ENCODE measurements around the gene PLCB1.

Gene PLCB1

GRCh38 chr20:8213270-8213669 is 81.2 kb downstream of the PLCB1 start:
- DNase-seq: no peak

- DNase-seq: no peak
Observed at GRCh38 chr20:8213831-8214587, 81.9 kb downstream of the PLCB1 start.

GRCh38 chr20:8215361-8215781 is 83.3 kb downstream of the PLCB1 start:
- DNase-seq: no peak

GRCh38 chr20:8216375-8217200 is 84.5 kb downstream of the PLCB1 start:
- DNase-seq: no peak

GRCh38 chr20:8218861-8219260 is 86.8 kb downstream of the PLCB1 start:
- DNase-seq: no peak

GRCh38 chr20:8219403-8219802 is 87.3 kb downstream of the PLCB1 start:
- DNase-seq: no peak

- DNase-seq: no peak
Observed at GRCh38 chr20:8220716-8221115, 88.7 kb downstream of the PLCB1 start.

- no peak for DNase-seq
Observed at GRCh38 chr20:8221887-8222419, 89.9 kb downstream of the PLCB1 start.

- no peak for DNase-seq
Observed at GRCh38 chr20:8223091-8223870, 91.2 kb downstream of the PLCB1 start.

GRCh38 chr20:8225658-8226057 is 93.6 kb downstream of the PLCB1 start:
- DNase-seq: no peak

- DNase-seq: no peak
Observed at GRCh38 chr20:8226106-8226505, 94.0 kb downstream of the PLCB1 start.

GRCh38 chr20:8227293-8227692 is 95.2 kb downstream of the PLCB1 start:
- DNase-seq: no peak

- DNase-seq: no peak
Observed at GRCh38 chr20:8228315-8228714, 96.2 kb downstream of the PLCB1 start.

GRCh38 chr20:8229090-8229489 is 97.0 kb downstream of the PLCB1 start:
- no peak for DNase-seq

GRCh38 chr20:8231038-8231437 is 99.0 kb downstream of the PLCB1 start:
- no peak for DNase-seq

- DNase-seq: no peak
Observed at GRCh38 chr20:8232332-8232731, 100.3 kb downstream of the PLCB1 start.

- DNase-seq: no peak
Observed at GRCh38 chr20:8234580-8234979, 102.5 kb downstream of the PLCB1 start.

- no peak for DNase-seq
Observed at GRCh38 chr20:8242066-8242465, 110.0 kb downstream of the PLCB1 start.

GRCh38 chr20:8242827-8243724 is 111.0 kb downstream of the PLCB1 start:
- no peak for DNase-seq

GRCh38 chr20:8244637-8245036 is 112.6 kb downstream of the PLCB1 start:
- DNase-seq: no peak

GRCh38 chr20:8246153-8246552 is 114.1 kb downstream of the PLCB1 start:
- DNase-seq: no peak

- no peak for DNase-seq
Observed at GRCh38 chr20:8246716-8247115, 114.7 kb downstream of the PLCB1 start.

Measured in NCI-H524 treated with DMSO at 0.1 percent for 48 hours (cell line).